HG03558 (cell line): Measurements from ENCODE around the gene TARP.
"Not testable (repeated sequence)": the region's sequence is repeated elsewhere in the genome, so short reads cannot be mapped to it uniquely, and the experiment has no call there.

Experiments
- ATAC-seq: cut with Tn5 transposase; IDR thresholded peaks from one replicate; pipeline ENCODE4 v1.9.1; 2021; ENCODE audit warnings: moderate number of reproducible peaks; ENCODE audit not compliant: unreplicated experiment; ENCODE audit errors: extremely low read depth

The TARP gene

GRCh38 chr7:38264602-38265001 lies 8.8 kb downstream of the TARP start:
- ATAC-seq = not testable (repeated sequence)

- ATAC-seq = not testable (repeated sequence)
Observed at GRCh38 chr7:38263274-38263673, 10.2 kb downstream of the TARP start.

- no peak for ATAC-seq
Observed at GRCh38 chr7:38262545-38262944, 10.9 kb downstream of the TARP start.

GRCh38 chr7:38262026-38262425 lies 11.4 kb downstream of the TARP start:
- not testable (repeated sequence) for ATAC-seq

GRCh38 chr7:38261601-38262000 lies 11.8 kb downstream of the TARP start:
- not testable (repeated sequence) for ATAC-seq

GRCh38 chr7:38259157-38259556 lies 14.3 kb downstream of the TARP start:
- ATAC-seq = not testable (repeated sequence)

GRCh38 chr7:38257350-38257677 lies 16.1 kb downstream of the TARP start:
- ATAC-seq = no peak

- not testable (repeated sequence) for ATAC-seq
Observed at GRCh38 chr7:38249849-38250248, 23.6 kb downstream of the TARP start.

- no peak for ATAC-seq
Observed at GRCh38 chr7:38248069-38248567, 25.3 kb downstream of the TARP start.

GRCh38 chr7:38245409-38245977 lies 27.9 kb downstream of the TARP start:
- ATAC-seq = no peak

GRCh38 chr7:38244516-38244915 lies 28.9 kb downstream of the TARP start:
- no peak for ATAC-seq

GRCh38 chr7:38243345-38243744 lies 30.1 kb downstream of the TARP start:
- not testable (repeated sequence) for ATAC-seq

GRCh38 chr7:38242814-38243213 lies 30.6 kb downstream of the TARP start:
- ATAC-seq = no peak

GRCh38 chr7:38241071-38241470 lies 32.4 kb downstream of the TARP start:
- no peak for ATAC-seq

- not testable (repeated sequence) for ATAC-seq
Observed at GRCh38 chr7:38239129-38239528, 34.3 kb downstream of the TARP start.

- no peak for ATAC-seq
Observed at GRCh38 chr7:38235606-38236005, 37.8 kb downstream of the TARP start.

- not testable (repeated sequence) for ATAC-seq
Observed at GRCh38 chr7:38234759-38235158, 38.7 kb downstream of the TARP start.

- no peak for ATAC-seq
Observed at GRCh38 chr7:38232502-38233366, 40.7 kb downstream of the TARP start.

GRCh38 chr7:38229884-38230642 lies 43.4 kb downstream of the TARP start:
- ATAC-seq = no peak

GRCh38 chr7:38229386-38229785 lies 44.0 kb downstream of the TARP start:
- ATAC-seq = no peak

GRCh38 chr7:38224392-38224791 lies 49.0 kb downstream of the TARP start:
- no peak for ATAC-seq
